Measurements from ENCODE around the gene CCDC71L. TPM values are rescaled to one million over a fixed set of nuclear protein-coding genes. Genes with fewer than 3 reads are reported as not detected.

The CCDC71L gene
- total and polyA plus RNA-seq, 2 donors (not counting 3 experiments of a cell fraction or from before 2014, with no cell fraction given), result 60.3 to 62.5 TPM

GRCh38 chr7:106621393-106622132 lies 39.4 kb downstream of the CCDC71L start:
- intact Hi-C loops (cut with micrococcal nuclease), result no loop called here
- CTCF ChIA-PET, result no interaction called here

More at GRCh38 chr7:106621393-106622132, 39.4 kb downstream of the CCDC71L start:
- no peaks in the 10 kb centered on the region for H3K79me2 ChIP-seq (ENCODE audit: control insufficient read depth, insufficient read depth, low read length)
- H4K20me1 ChIP-seq (replicated peaks; ENCODE audit: control insufficient read depth, extremely low read depth, insufficient read depth, low read length), result no peaks in the 10 kb centered on the region
- peaks cover 11% of the 10 kb centered on the region for H3K4me1 ChIP-seq (ENCODE audit: control insufficient read depth, extremely low read depth, insufficient read depth, low read length)
- H3K4me3 ChIP-seq (replicated peaks in 1 of 3; ENCODE audit: insufficient read depth in 1 of 3, low read depth in 1 of 3, low read length in 3 of 3), result no peak overlapping the region
- no peak overlapping the region for H3K9ac ChIP-seq (replicated peaks; ENCODE audit: extremely low read depth, insufficient read depth, low read length)
- no peaks in the 10 kb centered on the region for H3K9me1 ChIP-seq (replicated peaks; ENCODE audit: control insufficient read depth, extremely low read depth, insufficient read depth, low read length)
- H3K27ac ChIP-seq (ENCODE audit: insufficient read depth, low read depth, low read length), result no peak overlapping the region
- FAIRE-seq (no peak), DNase-seq (ENCODE audit: low read depth, low spot score) (no peak)
- no peak overlapping the region for H3K4me2 ChIP-seq (ENCODE audit: insufficient read depth, low read length)
- TF ChIP-seq EZH2 (IDR thresholded peaks at IDR 0.05; ENCODE audit: borderline replicate concordance, low read depth, low read length, severe bottlenecking) (no peak), JUN (IDR thresholded peaks at IDR 0.05; ENCODE audit: borderline replicate concordance, insufficient read depth, insufficient read length, low read depth) (no peak), FOS (IDR thresholded peaks at IDR 0.05; ENCODE audit: borderline replicate concordance, insufficient read depth, low read length) (no peak), GATA2 (IDR thresholded peaks at IDR 0.05; ENCODE audit: insufficient read depth, insufficient read length, low read depth, low read length) (no peak), POLR2A (IDR thresholded peaks at IDR 0.05; ENCODE audit: low read depth, low read length) (no peak), MYC (IDR thresholded peaks at IDR 0.05; ENCODE audit: low read depth, low read length) (no peak), MAX (IDR thresholded peaks at IDR 0.05; ENCODE audit: insufficient read depth, insufficient read length) (no peak), POLR2AphosphoS5 (IDR thresholded peaks at IDR 0.05; ENCODE audit: insufficient read depth, low read depth, low read length) (no peak)
- TF ChIP-seq, protein P1, sequence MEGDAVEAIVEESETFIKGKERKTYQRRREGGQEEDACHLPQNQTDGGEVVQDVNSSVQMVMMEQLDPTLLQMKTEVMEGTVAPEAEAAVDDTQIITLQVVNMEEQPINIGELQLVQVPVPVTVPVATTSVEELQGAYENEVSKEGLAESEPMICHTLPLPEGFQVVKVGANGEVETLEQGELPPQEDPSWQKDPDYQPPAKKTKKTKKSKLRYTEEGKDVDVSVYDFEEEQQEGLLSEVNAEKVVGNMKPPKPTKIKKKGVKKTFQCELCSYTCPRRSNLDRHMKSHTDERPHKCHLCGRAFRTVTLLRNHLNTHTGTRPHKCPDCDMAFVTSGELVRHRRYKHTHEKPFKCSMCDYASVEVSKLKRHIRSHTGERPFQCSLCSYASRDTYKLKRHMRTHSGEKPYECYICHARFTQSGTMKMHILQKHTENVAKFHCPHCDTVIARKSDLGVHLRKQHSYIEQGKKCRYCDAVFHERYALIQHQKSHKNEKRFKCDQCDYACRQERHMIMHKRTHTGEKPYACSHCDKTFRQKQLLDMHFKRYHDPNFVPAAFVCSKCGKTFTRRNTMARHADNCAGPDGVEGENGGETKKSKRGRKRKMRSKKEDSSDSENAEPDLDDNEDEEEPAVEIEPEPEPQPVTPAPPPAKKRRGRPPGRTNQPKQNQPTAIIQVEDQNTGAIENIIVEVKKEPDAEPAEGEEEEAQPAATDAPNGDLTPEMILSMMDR (IDR thresholded peaks at IDR 0.05; ENCODE audit: extremely low read depth in 1 of 2, insufficient read depth in 1 of 2, low read depth in 1 of 2, low read length in 2 of 2), result no peak
- H3K36me3 ChIP-seq (ENCODE audit: control insufficient read depth in 2 of 2, extremely low read depth in 1 of 2, insufficient read depth in 2 of 2, low read length in 2 of 2), result no peaks in the 10 kb centered on the region
- no peak overlapping the region for H2AFZ ChIP-seq (ENCODE audit: low read depth, low read length)
- H3K27me3 ChIP-seq (ENCODE audit: control insufficient read depth in 2 of 2, insufficient read depth in 2 of 2, low read length in 2 of 2), result no peaks in the 10 kb centered on the region
- no TSS peak for BruUV-seq (replicated peaks)
- POLR2A ChIA-PET, result no interaction called here
- dilution Hi-C loops (cut with MboI; ENCODE audit: extremely low pct_ligation_motif_present, low sequenced_read_pairs), result no loop called here
- peaks cover 2% of the 10 kb centered on the region for H3K9me3 ChIP-seq (replicated peaks; ENCODE audit: control insufficient read depth, insufficient read depth, low read length)
